GM12878 (cell line): Measurements from ENCODE around the gene TRMT1. TPM values are rescaled to one million over a fixed set of nuclear protein-coding genes. Genes with fewer than 3 reads are reported as not detected.

Source experiments
- ATAC-seq: fragments of 200-7000 bp; cut with Tn5 transposase; 3 replicates; pipeline ENCODE4 v1.9.1; 2020; ENCODE audit warnings: mild to moderate bottlenecking, moderate library complexity
- BruUV-seq: library from RNA; stranded (reverse); fragments of 400-500 nt; replicated peaks from 2 replicates; lab custom pipeline; 2021; lab: Mats Ljungman, UMichigan
- CTCF ChIA-PET: fragments of 300-600 bp; sonication (Branson Sonifier 250); formaldehyde crosslinking; extraction: SDS; loops from one replicate; lab custom pipeline; 2021; ENCODE audit warnings: inconsistent platforms; lab: Yijun Ruan, JAX
- POLR2A ChIA-PET: fragments of 350-600 bp; formaldehyde crosslinking; extraction: SDS; loops from one replicate; lab custom pipeline; 2021; ENCODE audit warnings: inconsistent platforms; lab: Charles Lee
- RAD21 ChIA-PET: fragments of 300-600 bp; sonication (Branson Sonifier 250); formaldehyde crosslinking; loops from one replicate; lab custom pipeline; 2023; ENCODE audit warnings: antibody characterized with exemption; ENCODE audit not compliant: unreplicated experiment; lab: Charles Lee
- SMC1A ChIA-PET: fragments of 300-600 bp; sonication (Branson Sonifier 250); formaldehyde crosslinking; loops from one replicate; lab custom pipeline; 2023; ENCODE audit not compliant: unreplicated experiment, uncharacterized antibody; lab: Charles Lee
- DNase-seq: peaks from one replicate; pipeline ENCODE4 v3.0.0-alpha.2; 2011; ENCODE audit warnings: low read depth, low spot score
- FAIRE-seq: peaks from 3 replicates; lab custom pipeline; 2011; peaks lifted over from hg19 to GRCh38; lab: Jason Lieb, UNC
- H2AFZ ChIP-seq: 2 replicates; pipeline ENCODE4 v1.6.0; 2011; ENCODE audit warnings: low read depth, low read length, control low read depth; ENCODE audit not compliant: control insufficient read depth
- H3K27ac ChIP-seq: 2 replicates; pipeline ENCODE4 v1.5.1; 2011; ENCODE audit warnings: control low read depth; ENCODE audit not compliant: control insufficient read depth, insufficient read depth
- H3K27me3 ChIP-seq, 2 experiments: replicated peaks in 1 of 2; 2 replicates each; pipeline versions ENCODE4 v1.6.0 to v1.6.1; 2011; ENCODE audit warnings: low read length in 1 of 2; ENCODE audit not compliant: control insufficient read depth in 2 of 2, insufficient read depth in 2 of 2
- H3K36me3 ChIP-seq, 2 experiments: 2 replicates each; pipeline ENCODE4 v1.5.1; 2011; ENCODE audit warnings: low read length in 1 of 2; ENCODE audit not compliant: control insufficient read depth in 2 of 2, insufficient read depth in 2 of 2
- H3K4me1 ChIP-seq: 2 replicates; pipeline ENCODE4 v1.6.1; 2011; ENCODE audit warnings: mild to moderate bottlenecking, low read length, moderate library complexity, mixed read lengths; ENCODE audit not compliant: control insufficient read depth, insufficient read depth
- H3K4me2 ChIP-seq: 2 replicates; pipeline ENCODE4 v1.6.0; 2011; ENCODE audit warnings: control low read depth; ENCODE audit not compliant: control insufficient read depth, insufficient read depth
- H3K4me3 ChIP-seq: fragments of 200-600 bp; sonication (generic); 2 replicates; pipeline ENCODE4 v1.5.1; 2016
- H3K79me2 ChIP-seq: 2 replicates; pipeline ENCODE4 v1.6.0; 2011; ENCODE audit warnings: low read length; ENCODE audit not compliant: control insufficient read depth, insufficient read depth
- H3K9ac ChIP-seq: 2 replicates; pipeline ENCODE4 v1.8.0; 2011; ENCODE audit warnings: low read length, control low read depth, mixed read lengths; ENCODE audit not compliant: control insufficient read depth, insufficient read depth
- H3K9me3 ChIP-seq: replicated peaks from 3 replicates; pipeline ENCODE4 v1.5.1; 2011; ENCODE audit warnings: mild to moderate bottlenecking, low read length; ENCODE audit not compliant: control insufficient read depth, insufficient read depth
- H4K20me1 ChIP-seq: 2 replicates; pipeline ENCODE4 v1.6.0; 2011; ENCODE audit not compliant: control insufficient read depth, insufficient read depth
- IRF4 ChIP-seq: IDR thresholded peaks from 2 replicates; pipeline ENCODE4 v1.6.1; 2011; ENCODE audit warnings: low read depth, low read length
- MLLT1 ChIP-seq: fragments of 450-650 bp; IDR thresholded peaks from 2 replicates; pipeline ENCODE4 v1.6.1; 2016; ENCODE audit warnings: mild to moderate bottlenecking
- NFIC ChIP-seq: IDR thresholded peaks from 2 replicates; pipeline ENCODE4 v1.6.1; 2012; ENCODE audit warnings: low read depth, mild to moderate bottlenecking, inconsistent platforms, low read length, moderate library complexity
- RFX5 ChIP-seq: IDR thresholded peaks from 2 replicates; pipeline ENCODE4 v1.6.1; 2011; ENCODE audit warnings: low read depth, low read length, improper control_type of control experiment
- TBL1XR1 ChIP-seq: IDR thresholded peaks from 2 replicates; pipeline ENCODE4 v1.6.1; 2012; ENCODE audit warnings: low read depth, low read length, improper control_type of control experiment
- ZNF384 ChIP-seq: IDR thresholded peaks from 2 replicates; pipeline ENCODE4 v1.6.1; 2012; ENCODE audit warnings: low read depth, mild to moderate bottlenecking, low read length, improper control_type of control experiment, borderline replicate concordance
- WGBS: methylation state at CpG from one replicate; pipeline ENCODE4 v1.1.6; 2016; ENCODE audit warnings: low lambda C conversion rate; ENCODE audit not compliant: insufficient replicate concordance, insufficient coverage; ENCODE audit errors: missing lambda C conversion rate; 5-methylcytosine and 5-hydroxymethylcytosine counted together
- in situ Hi-C: fragments of 300-500 bp; cut with MboI; formaldehyde crosslinking; loops from 9 replicates; pipeline ENCODE4 v1.14.3; 2018; ENCODE audit warnings: mixed read lengths
- intact Hi-C: fragments of 100-400 bp; cut with micrococcal nuclease; formaldehyde crosslinking; loops from one replicate; pipeline ENCODE4 v1.14.2; 2022; ENCODE audit not compliant: unreplicated experiment
- polyA plus RNA-seq, 11 experiments: library from polyadenylated mRNA; depleted of rRNA in 4 of 11; unstranded in 6 of 11; stranded (reverse) in 5 of 11; fragments of >200 nt; fragmentation: Nextera tagmentation in 4 of 11; fragmentation: Illumina TruSeq in 1 of 11; extraction: Ambion mirVana in 4 of 11; extraction: Trizol in 1 of 11; gene quantifications; 1 replicate in 1 of 11; 2 replicates in 10 of 11; pipeline versions ENCODE4 v1.2.1 to v1.2.3, GENCODE V29; 2011 to 2016; ENCODE audit warnings: inconsistent platforms in 2 of 11, missing spikeins in 2 of 11, low read depth in 1 of 11
- total RNA-seq, 4 experiments: library from RNA; depleted of rRNA in 3 of 4; stranded (reverse); fragments of >200 nt in 3 of 4; fragmentation: Illumina TruSeq in 1 of 4; extraction: Trizol in 1 of 4; gene quantifications; 2 replicates each; pipeline versions ENCODE4 v1.2.1 to v1.2.3, GENCODE V29; 2013 to 2021
- TF ChIP-seq, protein P1 (sequence below): fragments of 450-650 bp; IDR thresholded peaks from 2 replicates; pipeline ENCODE4 v1.6.1; 2017; ENCODE audit warnings: mild to moderate bottlenecking, moderate library complexity
- TF ChIP-seq, protein P2 (sequence below): fragments of 450-650 bp; formaldehyde crosslinking; IDR thresholded peaks from 2 replicates; pipeline ENCODE4 v1.4.0; 2020; ENCODE audit warnings: mild to moderate bottlenecking, moderate library complexity

Gene TRMT1
- total and polyA plus RNA-seq, 10 of the 15 experiments (the other 5 are each of a cell fraction or from before 2014, with no cell fraction given), result 3.4 to 68.8 (median 34.8) TPM

DNA sequence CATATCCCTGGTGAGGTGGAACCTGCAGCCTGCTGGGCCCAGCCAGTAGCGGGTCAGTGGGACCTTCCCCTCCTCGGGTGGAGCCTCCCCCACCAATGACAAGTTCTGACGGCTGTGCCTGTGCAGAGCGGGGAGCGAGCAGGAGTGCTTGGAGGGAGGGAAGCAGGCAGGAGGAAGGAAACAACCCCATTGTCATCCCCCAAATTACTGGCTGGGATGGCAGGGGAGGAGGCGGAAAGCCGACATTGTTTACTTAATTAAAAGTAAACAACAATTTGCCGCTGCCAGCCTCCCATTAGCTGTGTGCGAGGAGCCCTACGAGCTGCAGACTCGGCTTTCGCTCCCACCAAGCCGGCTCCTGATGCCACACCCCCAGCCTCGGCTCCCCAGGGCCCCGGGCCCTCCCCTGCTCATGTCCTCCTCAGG, 59.4 kb downstream of the TRMT1 start (continued):
- TF ChIP-seq, protein P1, sequence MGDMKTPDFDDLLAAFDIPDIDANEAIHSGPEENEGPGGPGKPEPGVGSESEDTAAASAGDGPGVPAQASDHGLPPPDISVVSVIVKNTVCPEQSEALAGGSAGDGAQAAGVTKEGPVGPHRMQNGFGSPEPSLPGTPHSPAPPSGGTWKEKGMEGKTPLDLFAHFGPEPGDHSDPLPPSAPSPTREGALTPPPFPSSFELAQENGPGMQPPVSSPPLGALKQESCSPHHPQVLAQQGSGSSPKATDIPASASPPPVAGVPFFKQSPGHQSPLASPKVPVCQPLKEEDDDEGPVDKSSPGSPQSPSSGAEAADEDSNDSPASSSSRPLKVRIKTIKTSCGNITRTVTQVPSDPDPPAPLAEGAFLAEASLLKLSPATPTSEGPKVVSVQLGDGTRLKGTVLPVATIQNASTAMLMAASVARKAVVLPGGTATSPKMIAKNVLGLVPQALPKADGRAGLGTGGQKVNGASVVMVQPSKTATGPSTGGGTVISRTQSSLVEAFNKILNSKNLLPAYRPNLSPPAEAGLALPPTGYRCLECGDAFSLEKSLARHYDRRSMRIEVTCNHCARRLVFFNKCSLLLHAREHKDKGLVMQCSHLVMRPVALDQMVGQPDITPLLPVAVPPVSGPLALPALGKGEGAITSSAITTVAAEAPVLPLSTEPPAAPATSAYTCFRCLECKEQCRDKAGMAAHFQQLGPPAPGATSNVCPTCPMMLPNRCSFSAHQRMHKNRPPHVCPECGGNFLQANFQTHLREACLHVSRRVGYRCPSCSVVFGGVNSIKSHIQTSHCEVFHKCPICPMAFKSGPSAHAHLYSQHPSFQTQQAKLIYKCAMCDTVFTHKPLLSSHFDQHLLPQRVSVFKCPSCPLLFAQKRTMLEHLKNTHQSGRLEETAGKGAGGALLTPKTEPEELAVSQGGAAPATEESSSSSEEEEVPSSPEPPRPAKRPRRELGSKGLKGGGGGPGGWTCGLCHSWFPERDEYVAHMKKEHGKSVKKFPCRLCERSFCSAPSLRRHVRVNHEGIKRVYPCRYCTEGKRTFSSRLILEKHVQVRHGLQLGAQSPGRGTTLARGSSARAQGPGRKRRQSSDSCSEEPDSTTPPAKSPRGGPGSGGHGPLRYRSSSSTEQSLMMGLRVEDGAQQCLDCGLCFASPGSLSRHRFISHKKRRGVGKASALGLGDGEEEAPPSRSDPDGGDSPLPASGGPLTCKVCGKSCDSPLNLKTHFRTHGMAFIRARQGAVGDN, result no peak
- TF ChIP-seq TBL1XR1 (no peak), ZNF384 (no peak), IRF4 (no peak)

DNA sequence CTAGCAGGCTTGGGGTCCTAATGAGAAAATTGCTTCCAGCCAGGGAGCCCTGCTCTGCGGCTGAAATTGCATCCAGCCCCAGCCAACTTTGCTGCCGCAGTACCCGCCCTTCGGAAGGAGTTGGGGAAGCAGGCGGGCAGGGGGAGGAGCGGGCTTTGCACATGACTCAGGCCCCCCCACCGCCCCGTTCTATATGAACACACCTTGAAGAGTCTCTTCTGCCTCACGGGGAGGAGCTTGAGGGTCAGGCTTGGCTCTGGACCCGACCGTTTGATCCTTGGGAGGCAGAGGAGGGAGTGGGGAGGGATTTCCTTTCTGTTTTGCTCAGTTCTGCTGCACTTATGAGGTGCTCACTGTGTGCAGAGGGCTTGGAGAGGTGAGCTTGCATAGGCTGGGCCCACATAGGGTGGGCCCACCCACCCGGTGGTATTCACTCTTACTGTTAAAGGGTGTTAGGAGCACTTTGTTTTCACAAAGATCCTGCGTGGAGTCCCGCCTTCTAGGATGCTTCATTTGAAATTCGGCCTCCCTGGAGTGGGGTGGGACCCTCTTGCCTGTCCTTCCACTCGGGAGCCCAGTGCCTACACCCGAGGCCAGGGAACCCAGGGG, 60.4 kb downstream of the TRMT1 start:
- CTCF ChIA-PET, result interaction anchor here (10.9 kb wide), 1 partner anchor 76 kb away, joined by 247 read pairs; no protein-coding TSS in a partner anchor
- Histone ChIP-seq H3K9me3 (no peaks in the 10 kb centered on the region), H3K27ac (no peak overlapping the region), H3K36me3 (no peaks in the 10 kb centered on the region), H4K20me1 (no peaks in the 10 kb centered on the region), H3K4me2 (no peak overlapping the region), H2AFZ (no peak overlapping the region), H3K27me3 (peaks cover 0 to 10% of the 10 kb centered on the region in 2 experiments; a peak in 3 of 4 replicates), H3K4me3 (no peak overlapping the region), H3K79me2 (no peaks in the 10 kb centered on the region), H3K9ac (no peak overlapping the region), H3K4me1 (no peaks in the 10 kb centered on the region)
- SMC1A ChIA-PET, result no interaction called here
- in situ Hi-C loops, result no loop called here
- BruUV-seq, result no TSS peak
- intact Hi-C loops, result no loop called here
- WGBS, result 27% methylated on average over 16 of the region's 17 CpGs
- no peak for ATAC-seq
- no peak for FAIRE-seq
- RAD21 ChIA-PET, result interaction anchor here (1.4 kb wide), 1 partner anchor 79 kb away, joined by 4 read pairs; no protein-coding TSS in a partner anchor
- DNase-seq, result no peak
- POLR2A ChIA-PET, result no interaction called here
- no peak for TF ChIP-seq NFIC
- no peak for TF ChIP-seq RFX5
- TF ChIP-seq, protein P2, sequence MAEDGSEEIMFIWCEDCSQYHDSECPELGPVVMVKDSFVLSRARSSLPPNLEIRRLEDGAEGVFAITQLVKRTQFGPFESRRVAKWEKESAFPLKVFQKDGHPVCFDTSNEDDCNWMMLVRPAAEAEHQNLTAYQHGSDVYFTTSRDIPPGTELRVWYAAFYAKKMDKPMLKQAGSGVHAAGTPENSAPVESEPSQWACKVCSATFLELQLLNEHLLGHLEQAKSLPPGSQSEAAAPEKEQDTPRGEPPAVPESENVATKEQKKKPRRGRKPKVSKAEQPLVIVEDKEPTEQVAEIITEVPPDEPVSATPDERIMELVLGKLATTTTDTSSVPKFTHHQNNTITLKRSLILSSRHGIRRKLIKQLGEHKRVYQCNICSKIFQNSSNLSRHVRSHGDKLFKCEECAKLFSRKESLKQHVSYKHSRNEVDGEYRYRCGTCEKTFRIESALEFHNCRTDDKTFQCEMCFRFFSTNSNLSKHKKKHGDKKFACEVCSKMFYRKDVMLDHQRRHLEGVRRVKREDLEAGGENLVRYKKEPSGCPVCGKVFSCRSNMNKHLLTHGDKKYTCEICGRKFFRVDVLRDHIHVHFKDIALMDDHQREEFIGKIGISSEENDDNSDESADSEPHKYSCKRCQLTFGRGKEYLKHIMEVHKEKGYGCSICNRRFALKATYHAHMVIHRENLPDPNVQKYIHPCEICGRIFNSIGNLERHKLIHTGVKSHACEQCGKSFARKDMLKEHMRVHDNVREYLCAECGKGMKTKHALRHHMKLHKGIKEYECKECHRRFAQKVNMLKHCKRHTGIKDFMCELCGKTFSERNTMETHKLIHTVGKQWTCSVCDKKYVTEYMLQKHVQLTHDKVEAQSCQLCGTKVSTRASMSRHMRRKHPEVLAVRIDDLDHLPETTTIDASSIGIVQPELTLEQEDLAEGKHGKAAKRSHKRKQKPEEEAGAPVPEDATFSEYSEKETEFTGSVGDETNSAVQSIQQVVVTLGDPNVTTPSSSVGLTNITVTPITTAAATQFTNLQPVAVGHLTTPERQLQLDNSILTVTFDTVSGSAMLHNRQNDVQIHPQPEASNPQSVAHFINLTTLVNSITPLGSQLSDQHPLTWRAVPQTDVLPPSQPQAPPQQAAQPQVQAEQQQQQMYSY, result no peak
- TF ChIP-seq MLLT1, result no peak
